GM12878 (cell line): ENCODE measurements around the gene MRPL50.

Source experiments
- BCL3 ChIP-seq: IDR thresholded peaks from 2 replicates; pipeline ENCODE4 v1.6.1; 2011; ENCODE audit warnings: borderline replicate concordance, low read depth, mild to moderate bottlenecking, moderate library complexity, low read length; ENCODE audit not compliant: insufficient read depth, poor library complexity, severe bottlenecking
- CTCF ChIP-seq, 3 experiments: IDR thresholded peaks in 2 of 3; conservative IDR thresholded peaks in 1 of 3; 2 replicates each; pipeline ENCODE4 v1.5.1; 2011; ENCODE audit warnings: low read depth in 3 of 3, low read length in 3 of 3, mild to moderate bottlenecking in 3 of 3, control low read depth in 2 of 3, moderate library complexity in 2 of 3, inconsistent platforms in 1 of 3, mixed read lengths in 1 of 3; ENCODE audit not compliant: control insufficient read depth in 2 of 3, insufficient read depth in 1 of 3; ENCODE audit errors: extremely low read depth in 1 of 3
- EZH2 ChIP-seq: IDR thresholded peaks from 2 replicates; pipeline ENCODE4 v1.6.1; 2012; ENCODE audit warnings: low read depth, mild to moderate bottlenecking, control low read depth, inconsistent platforms, low read length, borderline replicate concordance; ENCODE audit not compliant: control insufficient read depth
- HDGF ChIP-seq: fragments of 450-650 bp; IDR thresholded peaks from 2 replicates; pipeline ENCODE4 v1.6.1; 2016; ENCODE audit warnings: antibody characterized with exemption
- MAX ChIP-seq: IDR thresholded peaks from 2 replicates; pipeline ENCODE4 v1.6.1; 2012; ENCODE audit warnings: low read depth, low read length, improper control_type of control experiment
- POLR2A ChIP-seq: IDR thresholded peaks from 2 replicates; pipeline ENCODE4 v1.6.1; 2011; ENCODE audit warnings: low read depth, mild to moderate bottlenecking, low read length
- PRDM15 ChIP-seq: fragments of 450-650 bp; formaldehyde crosslinking; IDR thresholded peaks from 2 replicates; pipeline ENCODE4 v1.4.0; 2020; ENCODE audit warnings: mild to moderate bottlenecking, moderate library complexity
- RAD51 ChIP-seq: fragments of 450-650 bp; IDR thresholded peaks from 2 replicates; pipeline ENCODE4 v1.6.1; 2016; ENCODE audit warnings: moderate library complexity, mild to moderate bottlenecking, inconsistent platforms
- SMAD1 ChIP-seq: fragments of 450-650 bp; IDR thresholded peaks from 2 replicates; pipeline ENCODE4 v1.6.1; 2018; ENCODE audit warnings: mild to moderate bottlenecking, low read depth; ENCODE audit not compliant: partially characterized antibody
- TCF12 ChIP-seq: IDR thresholded peaks from 2 replicates; pipeline ENCODE4 v1.6.1; 2011; ENCODE audit warnings: low read depth, mild to moderate bottlenecking, low read length

- no peak for TF ChIP-seq POLR2A
- TF ChIP-seq CTCF (IDR thresholded peaks at IDR 0.05 in 2 of 3, conservative IDR thresholded peaks at IDR 0.05 in 1 of 3; ENCODE audit: control insufficient read depth in 2 of 3, extremely low read depth in 1 of 3, insufficient read depth in 1 of 3, low read depth in 3 of 3, low read length in 3 of 3) = no peak
- TF ChIP-seq BCL3 = no peak
- no peak for TF ChIP-seq EZH2
- no peak for TF ChIP-seq TCF12
- TF ChIP-seq HDGF = no peak
- TF ChIP-seq SMAD1 = no peak
- TF ChIP-seq RAD51 = no peak
- no peak for TF ChIP-seq MAX
- no peak for TF ChIP-seq PRDM15 (CRISPR knock-in tag)
Observed at GRCh38 chr9:101428909-101429308, 30.5 kb upstream of the MRPL50 start.
